Hematopoietic multipotent progenitor cell treated with erythropoietin and hydrocortisone succinate and interleukin-3 and kit ligand, for 4 days (in vitro differentiated cells): Measurements from ENCODE around the gene ASAH2.
"Not testable (repeated sequence)": the region's sequence is repeated elsewhere in the genome, so short reads cannot be mapped to it uniquely, and the experiment has no call there.

ENCODE experiments used
- DNase-seq: peaks from one replicate; pipeline ENCODE4 v3.0.0-alpha.2; 2015

The ASAH2 gene

DNA sequence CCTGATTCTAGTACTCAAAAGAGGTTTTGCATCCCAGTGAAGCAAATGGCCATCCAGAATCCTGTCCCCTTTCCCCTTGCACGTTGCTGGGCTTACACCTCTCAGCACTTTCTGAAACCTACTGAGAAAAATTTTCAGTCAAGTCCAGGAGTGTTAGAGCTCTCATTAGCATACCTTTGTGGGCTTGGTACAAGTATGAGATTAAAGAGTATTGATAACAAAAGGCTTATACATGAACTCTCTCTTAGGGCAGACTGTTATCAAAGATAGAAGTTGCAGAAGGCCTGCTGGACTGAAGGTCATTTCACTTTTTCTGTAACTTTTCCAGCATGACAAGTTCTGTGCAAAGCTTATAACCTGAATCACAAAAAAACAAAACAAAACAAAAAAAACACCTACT, at the start of gene ASAH2:
ASAH2 (minus strand) TSS at position 123 of the 400 bp plus-strand sequence. CDS start 2,906 bp downstream, outside the sequence.
- no peak for DNase-seq

DNA sequence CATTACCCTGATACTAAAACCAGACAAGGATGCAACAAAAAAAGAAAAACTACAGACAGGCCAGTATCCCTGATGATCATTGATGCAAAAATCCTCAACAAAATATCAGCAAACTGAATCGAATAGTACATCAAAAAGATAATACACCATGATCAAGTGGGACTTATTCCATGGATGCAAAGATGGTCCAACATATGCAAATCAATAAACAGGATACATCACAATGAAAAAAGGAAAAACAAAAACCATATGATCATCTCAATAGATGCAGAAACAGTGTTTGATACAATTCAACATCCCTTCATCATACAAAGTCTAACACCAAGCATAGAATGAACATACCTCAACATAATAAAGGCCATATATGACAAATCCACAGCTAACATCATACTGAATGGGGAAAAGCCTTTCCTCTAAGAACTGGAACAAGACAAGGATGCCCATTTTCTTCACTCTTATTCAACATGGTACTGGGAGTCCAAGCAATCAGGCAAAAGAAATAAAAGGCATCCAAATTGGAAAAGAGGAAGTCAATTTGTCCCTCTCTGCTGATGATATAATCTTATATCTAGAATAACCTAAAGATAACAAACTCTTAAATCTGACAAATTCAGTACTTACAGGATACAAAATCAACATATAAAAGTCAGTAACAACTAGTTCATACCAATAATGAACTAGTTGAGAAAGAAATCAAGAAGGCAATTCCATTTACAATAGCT, 48.8 kb upstream of the ASAH2 start:
- DNase-seq = no peak

DNA sequence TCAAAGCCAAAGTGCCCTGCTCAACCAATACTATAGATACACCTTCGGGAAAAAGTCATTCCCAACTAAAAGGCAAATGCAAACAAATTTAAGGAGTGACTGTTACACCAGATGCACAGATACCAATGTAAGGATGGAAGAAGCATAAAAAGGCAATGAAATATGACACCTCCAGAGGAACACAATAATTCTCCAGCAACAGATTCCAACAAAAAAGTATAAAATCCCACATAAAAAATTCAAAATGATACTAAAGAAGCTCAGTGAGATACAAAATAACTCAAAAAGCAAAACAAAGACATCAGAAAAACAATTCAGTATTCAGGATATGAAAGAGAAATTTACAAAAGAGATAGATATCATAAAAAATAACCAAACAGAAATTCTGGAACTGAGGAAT, 44.1 kb upstream of the ASAH2 start:
- no peak for DNase-seq

- DNase-seq = no peak
These were observed 43.3 kb upstream of the ASAH2 start for GRCh38 chr10:50294582-50294981.

GRCh38 chr10:50293513-50294313, 42.4 kb upstream of the ASAH2 start:
- no peak for DNase-seq

GRCh38 chr10:50291261-50291850, 40.0 kb upstream of the ASAH2 start:
- peak; percentile 62 for DNase-seq

DNA sequence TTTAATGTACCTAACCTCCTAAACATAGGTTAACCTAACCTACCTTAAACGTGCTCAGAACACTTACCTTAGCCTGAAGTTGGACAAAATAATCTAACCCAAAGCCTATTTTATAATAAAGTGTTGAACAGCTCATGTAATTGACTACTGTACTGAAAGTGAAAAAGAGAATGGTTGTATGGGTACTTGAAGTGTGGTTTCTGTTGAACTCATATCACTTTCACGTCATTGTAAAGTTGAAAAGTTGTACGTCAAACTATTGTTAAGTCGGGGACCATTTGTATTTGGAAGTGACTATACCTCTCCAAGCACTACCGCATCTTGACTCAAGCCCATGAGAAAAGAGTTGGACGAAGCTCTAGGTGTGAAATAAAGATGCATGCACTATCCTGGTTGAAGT, 37.9 kb upstream of the ASAH2 start:
- no peak for DNase-seq

DNA sequence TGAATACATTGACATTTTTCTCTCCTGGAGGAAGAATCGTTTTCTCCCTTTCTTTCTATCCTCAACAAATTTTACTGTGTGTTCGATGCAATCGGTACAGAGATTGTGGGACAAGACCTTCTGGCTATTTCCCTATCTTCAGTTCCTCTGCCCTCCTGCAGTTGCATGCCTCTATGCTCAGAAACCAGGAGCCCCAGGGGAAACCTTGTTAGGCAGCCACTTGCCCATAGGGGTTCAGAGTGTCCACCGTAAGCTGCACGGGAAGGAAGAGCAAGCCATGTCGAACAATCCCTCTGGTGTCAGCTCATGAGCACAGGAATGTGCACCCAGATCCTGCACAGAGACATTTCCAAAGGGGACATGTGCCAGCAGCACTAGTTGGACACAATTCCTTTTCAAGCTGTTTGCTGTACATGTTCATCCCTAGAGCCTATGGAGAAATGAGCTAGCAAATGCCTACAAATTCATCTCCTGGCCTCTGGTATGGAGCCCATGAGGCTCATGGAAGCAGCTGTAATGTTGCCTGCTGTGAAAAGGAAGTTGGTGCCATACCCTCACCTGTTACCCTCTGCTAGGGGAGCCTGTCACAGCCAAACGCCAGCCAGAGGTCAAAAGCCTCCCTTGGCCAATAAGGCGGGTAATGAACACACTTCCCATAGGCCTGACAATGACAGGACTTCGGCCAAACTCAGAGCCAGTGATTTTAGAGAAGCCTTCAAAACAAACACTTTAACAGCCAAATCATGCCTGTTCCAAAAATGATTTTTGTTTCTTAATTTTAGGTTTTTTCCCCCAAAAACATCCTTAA, 35.9 kb upstream of the ASAH2 start:
- DNase-seq = no peak

GRCh38 chr10:50286517-50286916, 35.2 kb upstream of the ASAH2 start:
- no peak for DNase-seq

DNA sequence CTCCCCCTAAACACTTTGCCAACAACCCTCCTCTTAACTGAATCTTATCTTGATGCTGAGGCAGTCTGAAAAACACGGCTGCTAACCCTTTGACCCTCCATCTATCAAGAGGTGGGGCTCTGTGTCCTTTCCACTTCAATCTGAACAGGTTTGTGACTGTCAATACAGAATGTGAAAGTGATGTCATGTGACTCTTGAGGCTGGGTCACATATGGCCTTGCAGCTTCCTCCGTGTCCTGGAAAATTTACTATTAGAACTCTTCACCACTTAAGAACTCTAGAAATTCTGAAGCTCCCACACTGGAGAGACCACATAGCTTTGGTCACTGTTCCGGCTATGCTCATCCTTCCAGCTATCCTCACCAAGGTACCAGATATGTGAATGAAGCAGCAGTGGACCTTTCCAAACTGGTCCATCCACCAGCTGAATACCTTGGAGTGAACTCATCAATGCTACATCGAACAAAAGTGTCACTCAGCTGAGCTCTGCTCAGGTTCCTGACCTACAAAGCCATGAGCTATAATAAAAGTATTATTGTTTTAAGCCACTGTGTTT, 30.7 kb upstream of the ASAH2 start:
- DNase-seq = no peak

GRCh38 chr10:50281210-50281966, 30.1 kb upstream of the ASAH2 start:
- no peak for DNase-seq

GRCh38 chr10:50280049-50280841, 28.9 kb upstream of the ASAH2 start:
- no peak for DNase-seq

DNA sequence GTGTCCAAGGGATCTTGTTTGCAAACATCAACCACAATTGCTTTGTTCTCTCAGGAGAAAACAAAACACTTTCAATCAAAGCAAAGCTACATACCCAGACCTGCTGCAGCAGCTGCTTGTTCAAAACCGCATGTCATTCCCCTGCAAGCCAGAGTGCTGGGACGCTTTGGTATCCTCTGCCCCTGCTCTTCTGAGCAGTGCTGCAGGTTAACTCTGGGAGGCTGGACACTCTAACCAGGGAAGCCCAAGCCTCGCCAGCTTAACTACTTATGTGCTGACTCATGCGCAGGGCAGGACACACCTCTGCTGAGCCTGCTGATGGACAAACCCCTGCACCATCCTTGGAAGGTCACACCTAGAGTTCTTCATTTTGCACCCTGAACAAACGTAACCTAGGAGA, 28.2 kb upstream of the ASAH2 start:
- no peak for DNase-seq

GRCh38 chr10:50275650-50276235, 24.4 kb upstream of the ASAH2 start:
- peak; percentile 72 for DNase-seq

DNA sequence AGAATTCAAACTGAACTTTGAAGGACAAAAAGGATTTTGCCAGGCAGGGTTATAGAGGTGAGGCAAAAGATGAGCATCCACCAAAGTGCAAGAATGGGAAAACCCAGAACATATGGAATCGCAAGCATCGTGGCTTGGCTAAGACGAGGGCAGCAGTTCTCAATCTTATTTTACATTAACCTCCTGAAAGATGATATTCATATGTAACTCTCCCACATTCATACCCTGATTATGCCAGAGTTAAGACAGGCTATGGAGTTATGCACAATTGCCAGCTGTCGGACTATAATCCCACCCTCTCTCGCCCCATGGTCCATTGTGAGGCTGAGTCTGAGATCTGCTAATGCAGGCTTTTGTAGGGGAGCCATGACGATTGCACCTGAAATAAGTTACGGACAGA, 21.2 kb upstream of the ASAH2 start:
- DNase-seq = no peak

DNA sequence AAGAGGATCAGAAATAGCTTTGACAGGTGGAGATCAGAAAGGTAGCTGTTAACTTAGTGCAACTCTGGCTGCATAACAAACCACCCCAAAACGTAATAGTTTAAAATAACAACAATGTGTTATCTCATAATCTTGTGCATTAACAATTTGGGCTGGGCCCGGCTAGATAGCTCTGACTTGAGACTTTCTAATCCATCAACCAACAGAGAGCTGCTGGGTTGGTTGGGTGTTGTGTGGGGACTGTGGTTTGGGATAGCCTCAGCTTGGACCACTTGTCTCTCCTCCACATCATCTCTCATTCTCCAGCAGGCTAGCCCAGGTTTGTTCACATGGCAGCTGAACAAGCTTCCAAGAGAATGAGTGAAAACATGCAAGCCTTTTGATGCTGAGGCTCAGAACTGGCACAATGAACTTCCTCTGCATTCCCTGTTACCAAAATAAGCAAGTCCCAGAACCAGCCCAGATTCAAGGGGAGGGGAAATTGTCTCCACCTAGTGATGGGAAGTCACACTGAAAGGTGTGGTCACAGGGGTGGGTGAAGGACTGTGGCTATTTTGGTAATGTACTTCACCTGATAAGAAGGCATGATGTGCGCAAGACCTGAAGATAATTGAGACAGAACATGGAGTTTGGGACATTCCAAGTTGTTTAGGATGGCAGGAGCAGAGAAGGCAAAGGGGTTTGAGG, 20.4 kb upstream of the ASAH2 start:
- no peak for DNase-seq

DNA sequence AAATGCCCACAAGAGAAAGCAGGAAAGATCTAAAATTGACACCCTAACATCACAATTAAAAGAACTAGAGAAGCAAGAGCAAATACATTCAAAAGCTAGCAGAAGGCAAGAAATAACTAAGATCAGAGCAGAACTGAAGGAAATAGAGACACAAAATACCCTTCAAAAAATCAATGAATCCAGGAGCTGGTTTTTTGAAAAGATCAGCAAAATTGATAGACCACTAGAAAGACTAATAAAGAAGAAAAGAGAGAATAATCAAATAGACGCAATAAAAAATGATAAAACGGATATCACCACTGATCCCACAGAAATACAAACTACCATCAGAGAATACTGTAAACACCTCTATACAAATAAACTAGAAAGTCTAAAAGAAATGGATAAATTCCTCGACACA, 16.6 kb upstream of the ASAH2 start:
- DNase-seq = not testable (repeated sequence)

DNA sequence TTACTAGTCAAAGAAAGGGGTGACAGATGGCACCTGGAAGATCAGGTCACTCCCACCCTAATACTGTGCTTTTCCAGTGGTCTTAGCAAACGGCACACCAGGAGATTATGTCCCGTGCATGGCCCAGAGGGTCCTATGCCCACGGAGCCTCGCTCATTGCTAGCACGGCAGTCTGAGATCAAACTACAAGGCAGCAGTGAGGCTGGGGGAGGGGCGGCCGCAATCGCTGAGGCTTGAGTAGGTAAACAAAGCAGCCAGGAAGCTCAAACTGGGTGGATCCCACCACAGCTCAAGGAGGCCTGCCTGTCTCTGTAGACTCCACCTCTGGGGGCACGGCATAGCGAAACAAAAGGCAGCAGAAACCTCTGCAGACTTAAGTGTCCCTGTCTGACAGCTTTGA, 11.3 kb upstream of the ASAH2 start:
- DNase-seq = not testable (repeated sequence)

DNA sequence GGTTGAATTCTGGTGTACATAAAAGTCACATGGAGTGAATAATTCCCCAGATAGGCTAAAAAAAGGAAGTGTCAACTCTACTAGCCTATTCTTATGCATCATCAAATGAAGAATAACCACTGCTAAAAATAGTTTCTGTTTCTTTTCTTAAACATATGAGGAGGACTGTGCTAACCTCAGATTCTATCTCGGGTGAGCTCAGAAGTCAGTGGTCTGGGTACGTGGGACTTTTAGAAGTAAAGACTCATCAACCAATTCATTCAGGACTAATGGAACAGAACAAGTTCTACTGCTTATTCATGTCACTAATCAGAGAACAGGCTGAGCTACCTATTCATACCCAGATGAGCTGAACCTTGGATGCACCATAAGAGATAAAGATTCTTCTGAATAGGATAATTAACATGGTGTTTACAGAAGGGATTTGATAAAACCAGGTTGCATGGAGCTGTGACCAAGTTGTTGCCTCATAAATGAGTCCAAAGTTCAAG, 9.5 kb upstream of the ASAH2 start:
- DNase-seq = peak; percentile 80

DNA sequence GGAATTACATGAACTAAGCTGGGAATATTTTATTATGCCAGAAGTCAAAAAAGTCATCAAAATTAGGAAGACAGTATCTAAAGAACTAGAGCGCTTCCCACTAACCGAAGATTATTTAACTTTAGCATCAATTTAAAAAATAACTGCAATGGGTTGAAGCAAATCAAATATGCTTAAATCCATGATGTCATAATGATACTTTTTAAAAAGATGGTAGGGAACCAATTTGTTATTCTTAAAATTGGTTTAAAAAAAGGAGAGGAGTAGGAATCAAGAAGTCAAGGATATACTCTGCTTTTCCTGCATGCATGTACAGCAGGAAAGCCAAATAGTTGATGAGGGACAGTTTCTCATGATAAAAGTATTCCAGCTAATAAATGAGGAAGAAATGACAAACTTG, 3.2 kb upstream of the ASAH2 start:
- DNase-seq = no peak
